ENCODE results near the gene RASSF5. TPM values are rescaled to one million over a fixed set of nuclear protein-coding genes. Genes with fewer than 3 reads are reported as not detected.
"Not testable (repeated sequence)": the region's sequence is repeated elsewhere in the genome, so short reads cannot be mapped to it uniquely, and the experiment has no call there.

RASSF5 gene
- total and polyA plus RNA-seq, 2 experiments from 2014 or later, result 0.48 to 4.4 TPM

DNA sequence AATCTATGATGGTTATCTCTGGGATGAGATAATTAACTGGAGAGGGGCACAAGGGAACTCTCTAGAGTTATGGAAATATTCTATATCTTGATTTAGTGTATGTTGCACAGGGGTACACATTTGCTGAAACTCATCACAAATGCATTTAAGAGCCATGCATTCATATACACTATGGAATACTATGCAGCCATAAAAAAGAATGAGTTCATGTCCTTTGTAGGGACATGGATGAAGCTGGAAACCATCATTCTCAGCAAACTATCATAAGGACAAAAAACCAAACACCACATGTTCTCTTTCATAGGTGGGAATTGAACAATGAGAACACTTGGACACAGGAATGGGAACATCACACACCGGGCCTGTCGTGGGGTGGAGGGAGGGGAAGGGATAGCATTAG lies 119.1 kb downstream of the RASSF5 start:
- H4K20me1 ChIP-seq (replicated peaks; ENCODE audit: insufficient read depth); ATAC-seq; H3K36me3 Mint-ChIP-seq (ENCODE audit: low read depth); H3K27ac Mint-ChIP-seq; H2AFZ ChIP-seq; H3K4me1 ChIP-seq (ENCODE audit: insufficient read depth); H3K79me2 ChIP-seq (replicated peaks; ENCODE audit: insufficient read depth); H3K4me3 ChIP-seq; H3K9me2 ChIP-seq (ENCODE audit: insufficient read depth); H3F3A ChIP-seq (replicated peaks; ENCODE audit: low read depth); H3K4me2 ChIP-seq; H3K4me3 Mint-ChIP-seq; H3K4me1 Mint-ChIP-seq; H3K36me3 ChIP-seq (ENCODE audit: insufficient read depth); H3K27ac ChIP-seq (ENCODE audit: low read depth); H3K9me3 Mint-ChIP-seq; DNase-seq (ENCODE audit: low spot score); H3K27me3 Mint-ChIP-seq (ENCODE audit: insufficient read depth, low read depth, poor library complexity); H3K27me3 ChIP-seq (ENCODE audit: insufficient read depth): not testable (repeated sequence)

- no peaks in the 10 kb centered on the region; the same call in 1 of the 2 replicates for H4K20me1 ChIP-seq (replicated peaks; ENCODE audit: insufficient read depth)
- H3K27me3 Mint-ChIP-seq (ENCODE audit: insufficient read depth, low read depth, poor library complexity), result peaks cover 8% of the 10 kb centered on the region
- H3K27ac Mint-ChIP-seq, result no peak overlapping the region
- H3K4me3 ChIP-seq, result no peak overlapping the region
- H2AFZ ChIP-seq, result peak overlapping the region; percentile 80; the same call in 1 of the 2 replicates
- H3K9me3 Mint-ChIP-seq, result no peaks in the 10 kb centered on the region
- peaks cover 8% of the 10 kb centered on the region for H3K4me1 Mint-ChIP-seq
- DNase-seq (ENCODE audit: low spot score) (no peak), ATAC-seq (no peak)
- no peaks in the 10 kb centered on the region for H3K36me3 ChIP-seq (ENCODE audit: insufficient read depth)
- no peak overlapping the region for H3K27ac ChIP-seq (ENCODE audit: low read depth)
- H3K4me1 ChIP-seq (ENCODE audit: insufficient read depth), result peaks cover 9% of the 10 kb centered on the region; the same call in 1 of the 2 replicates
- no peaks in the 10 kb centered on the region for H3K36me3 Mint-ChIP-seq (ENCODE audit: low read depth)
- no peak overlapping the region for H3K4me2 ChIP-seq
- H3F3A ChIP-seq (replicated peaks; ENCODE audit: low read depth), result no peaks in the 10 kb centered on the region
- H3K27me3 ChIP-seq (ENCODE audit: insufficient read depth), result no peaks in the 10 kb centered on the region
- no peak overlapping the region for H3K4me3 Mint-ChIP-seq
- no peaks in the 10 kb centered on the region for H3K79me2 ChIP-seq (replicated peaks; ENCODE audit: insufficient read depth)
- no peaks in the 10 kb centered on the region for H3K9me2 ChIP-seq (ENCODE audit: insufficient read depth)
- no peak for TF ChIP-seq STAT1 (IDR thresholded peaks at IDR 0.05; ENCODE audit: unreplicated experiment)
- TF ChIP-seq ETS1 (IDR thresholded peaks at IDR 0.05), result no peak
- no peak for TF ChIP-seq EZH2 (IDR thresholded peaks at IDR 0.05; ENCODE audit: low read depth, unreplicated experiment)
- TF ChIP-seq CTCF (conservative IDR thresholded peaks at IDR 0.05; ENCODE audit: low read depth in 2 of 2), result no peak
- no peak for TF ChIP-seq ZNF331 (CRISPR knock-in tag; IDR thresholded peaks at IDR 0.05; ENCODE audit: low read depth)
- no peak for TF ChIP-seq ZNF114 (CRISPR knock-in tag; IDR thresholded peaks at IDR 0.05)
- no peak for TF ChIP-seq REST (IDR thresholded peaks at IDR 0.05; ENCODE audit: unreplicated experiment)
- no peak for TF ChIP-seq NANOG (IDR thresholded peaks at IDR 0.05; ENCODE audit: borderline replicate concordance)
- no peak for TF ChIP-seq POLR2AphosphoS5 (IDR thresholded peaks at IDR 0.05; ENCODE audit: low read depth)
- no peak for TF ChIP-seq JUNB (IDR thresholded peaks at IDR 0.05; ENCODE audit: unreplicated experiment)
- no peak for TF ChIP-seq CREB1 (CRISPR knock-in tag; IDR thresholded peaks at IDR 0.05; ENCODE audit: low read depth)
Observed at GRCh38 chr1:206628916-206629315, 121.6 kb downstream of the RASSF5 start.
